ENCODE results near the gene NEDD4L.

- TF ChIP-seq, protein P1, sequence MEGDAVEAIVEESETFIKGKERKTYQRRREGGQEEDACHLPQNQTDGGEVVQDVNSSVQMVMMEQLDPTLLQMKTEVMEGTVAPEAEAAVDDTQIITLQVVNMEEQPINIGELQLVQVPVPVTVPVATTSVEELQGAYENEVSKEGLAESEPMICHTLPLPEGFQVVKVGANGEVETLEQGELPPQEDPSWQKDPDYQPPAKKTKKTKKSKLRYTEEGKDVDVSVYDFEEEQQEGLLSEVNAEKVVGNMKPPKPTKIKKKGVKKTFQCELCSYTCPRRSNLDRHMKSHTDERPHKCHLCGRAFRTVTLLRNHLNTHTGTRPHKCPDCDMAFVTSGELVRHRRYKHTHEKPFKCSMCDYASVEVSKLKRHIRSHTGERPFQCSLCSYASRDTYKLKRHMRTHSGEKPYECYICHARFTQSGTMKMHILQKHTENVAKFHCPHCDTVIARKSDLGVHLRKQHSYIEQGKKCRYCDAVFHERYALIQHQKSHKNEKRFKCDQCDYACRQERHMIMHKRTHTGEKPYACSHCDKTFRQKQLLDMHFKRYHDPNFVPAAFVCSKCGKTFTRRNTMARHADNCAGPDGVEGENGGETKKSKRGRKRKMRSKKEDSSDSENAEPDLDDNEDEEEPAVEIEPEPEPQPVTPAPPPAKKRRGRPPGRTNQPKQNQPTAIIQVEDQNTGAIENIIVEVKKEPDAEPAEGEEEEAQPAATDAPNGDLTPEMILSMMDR (conservative IDR thresholded peaks at IDR 0.05), result no peak
- TF ChIP-seq EZH2 (IDR thresholded peaks at IDR 0.05; ENCODE audit: low read depth), result no peak
Measured at GRCh38 chr18:58034370-58034769, 9.7 kb upstream of the NEDD4L start.

Data from PC-9 (cell line).